GM19438 (cell line): ENCODE measurements around the gene MUS81.
"Not testable (repeated sequence)": the region's sequence is repeated elsewhere in the genome, so short reads cannot be mapped to it uniquely, and the experiment has no call there.

Experiments
- ATAC-seq: cut with Tn5 transposase; IDR thresholded peaks from one replicate; pipeline ENCODE4 v1.9.1; 2021; ENCODE audit warnings: low read depth; ENCODE audit not compliant: unreplicated experiment

MUS81 gene

GRCh38 chr11:65890324-65891218, 30.3 kb downstream of the MUS81 start, which contains the start of gene CCDC85B:
TSS of gene CCDC85B (plus strand) at chr11:65890673. CDS start at chr11:65890784, 111 bp downstream.
- peak; percentile 44 for ATAC-seq

GRCh38 chr11:65891219-65892136, 31.2 kb downstream of the MUS81 start:
- no peak for ATAC-seq

GRCh38 chr11:65892137-65892540, 31.9 kb downstream of the MUS81 start:
- not testable (repeated sequence) for ATAC-seq

- ATAC-seq, result no peak
Measured at GRCh38 chr11:65892661-65893317, 32.6 kb downstream of the MUS81 start.

GRCh38 chr11:65894034-65894591, 33.9 kb downstream of the MUS81 start:
- ATAC-seq, result no peak

GRCh38 chr11:65895482-65895981, 35.3 kb downstream of the MUS81 start:
- ATAC-seq, result no peak

- no peak for ATAC-seq
Measured at GRCh38 chr11:65896034-65896999, 36.1 kb downstream of the MUS81 start.

GRCh38 chr11:65897020-65897471, 36.8 kb downstream of the MUS81 start:
- ATAC-seq, result no peak

- ATAC-seq, result no peak
Measured at GRCh38 chr11:65898656-65899355, 38.6 kb downstream of the MUS81 start.

- no peak for ATAC-seq
Measured at GRCh38 chr11:65899356-65900124, 39.3 kb downstream of the MUS81 start.

GRCh38 chr11:65900125-65900898, 40.1 kb downstream of the MUS81 start, which contains the start of gene FOSL1:
TSS of gene FOSL1 (minus strand) at chr11:65900388. CDS start at chr11:65900339, 49 bp downstream.
- peak; percentile 75 for ATAC-seq

GRCh38 chr11:65900899-65901180, 40.6 kb downstream of the MUS81 start:
- no peak for ATAC-seq

- ATAC-seq, result no peak
Measured at GRCh38 chr11:65903068-65903481, 42.8 kb downstream of the MUS81 start.

- ATAC-seq, result no peak
Measured at GRCh38 chr11:65903715-65904114, 43.5 kb downstream of the MUS81 start.

- no peak for ATAC-seq
Measured at GRCh38 chr11:65906602-65907001, 46.4 kb downstream of the MUS81 start.

- no peak for ATAC-seq
Measured at GRCh38 chr11:65907878-65908277, 47.6 kb downstream of the MUS81 start.
